Neural progenitor cell (in vitro differentiated cells): ENCODE data around the gene DLG2.

Source experiments
- CTCF ChIP-seq: fragments of 200-600 bp; sonication (generic); IDR thresholded peaks from 2 replicates; pipeline ENCODE4 v1.5.1; 2017; ENCODE audit warnings: antibody characterized with exemption, mild to moderate bottlenecking
- EZH2 ChIP-seq: fragments of 200-600 bp; sonication (generic); IDR thresholded peaks from 2 replicates; pipeline ENCODE4 v1.6.1; 2017; ENCODE audit warnings: antibody characterized with exemption, mild to moderate bottlenecking, moderate library complexity
- EZH2phosphoT487 ChIP-seq: fragments of 200-600 bp; sonication (generic); IDR thresholded peaks from 2 replicates; pipeline ENCODE4 v1.6.1; 2017; ENCODE audit warnings: antibody characterized with exemption

DNA sequence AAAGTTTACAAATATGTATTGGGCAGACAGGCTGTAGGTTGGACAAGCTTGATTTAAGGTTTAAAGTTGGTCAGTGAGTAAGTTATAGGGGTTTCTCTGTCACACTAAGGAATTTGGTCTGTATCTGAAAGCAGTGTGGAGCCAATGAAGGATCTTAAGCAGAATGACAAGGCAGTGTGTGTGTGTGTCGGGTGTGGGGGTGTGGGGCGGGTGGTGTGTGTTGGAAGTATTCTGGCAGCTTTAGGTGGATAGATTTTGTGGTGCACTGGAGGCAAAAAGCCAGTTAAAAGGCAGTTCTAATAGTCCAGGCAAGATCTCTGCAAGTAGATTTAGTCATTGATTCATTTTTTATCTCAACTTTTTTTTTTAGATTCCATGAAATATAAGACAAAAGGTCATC, 1334.2 kb downstream of the DLG2 start:
- TF ChIP-seq CTCF (no peak), EZH2phosphoT487 (no peak), EZH2 (no peak)
